OCI-LY1 (cell line): ENCODE measurements around the gene HMCES.

Source experiments
- H2AFZ ChIP-seq: fragments of 200-600 bp; sonication (generic), shearing (Covaris generic); 2 replicates; pipeline ENCODE4 v1.6.0; 2014; ENCODE audit warnings: antibody characterized with exemption, mild to moderate bottlenecking, low read length
- H3F3A ChIP-seq: fragments of 200-600 bp; sonication (generic), shearing (Covaris generic); 2 replicates; pipeline ENCODE4 v1.6.0; 2014; ENCODE audit warnings: mild to moderate bottlenecking, antibody characterized with exemption, low read length, moderate library complexity; ENCODE audit not compliant: insufficient read depth
- H3K27ac ChIP-seq: fragments of 200-600 bp; sonication (generic); 2 replicates; pipeline ENCODE4 v1.5.1; 2014; ENCODE audit warnings: low read length, mixed run types, mild to moderate bottlenecking, low read depth; ENCODE audit not compliant: poor library complexity, severe bottlenecking
- H3K27me3 ChIP-seq: fragments of 200-600 bp; sonication (generic); 2 replicates; pipeline ENCODE4 v1.6.0; 2014; ENCODE audit warnings: antibody characterized with exemption, mild to moderate bottlenecking, low read length, moderate library complexity; ENCODE audit not compliant: insufficient read depth
- H3K36me3 ChIP-seq: fragments of 200-600 bp; sonication (generic); 2 replicates; pipeline ENCODE4 v1.6.1; 2014; ENCODE audit warnings: mild to moderate bottlenecking, antibody characterized with exemption, low read length, moderate library complexity, mixed read lengths; ENCODE audit not compliant: insufficient read depth
- H3K4me1 ChIP-seq: fragments of 200-600 bp; sonication (generic); 2 replicates; pipeline ENCODE4 v1.5.1; 2014; ENCODE audit warnings: mild to moderate bottlenecking, low read length, moderate library complexity; ENCODE audit not compliant: insufficient read depth, severe bottlenecking
- H3K4me2 ChIP-seq: fragments of 200-600 bp; sonication (generic), shearing (Covaris generic); 2 replicates; pipeline ENCODE4 v1.6.1; 2014; ENCODE audit warnings: low read length
- H3K4me3 ChIP-seq: fragments of 200-600 bp; sonication (generic); 2 replicates; pipeline ENCODE4 v1.5.1; 2014; ENCODE audit warnings: low read length, low read depth, mild to moderate bottlenecking, mixed read lengths; ENCODE audit not compliant: poor library complexity, severe bottlenecking
- H3K79me2 ChIP-seq: fragments of 200-600 bp; shearing (Covaris generic); 2 replicates; pipeline ENCODE4 v1.6.1; 2016; ENCODE audit warnings: mixed run types, low read length, mixed read lengths; ENCODE audit not compliant: insufficient read depth
- H3K9ac ChIP-seq: fragments of 200-600 bp; sonication (generic), shearing (Covaris generic); 2 replicates; pipeline ENCODE4 v1.6.1; 2014; ENCODE audit warnings: mild to moderate bottlenecking, low read length, mixed read lengths
- H3K9me2 ChIP-seq: fragments of 200-600 bp; sonication (generic), shearing (Covaris generic); 2 replicates; pipeline ENCODE4 v1.6.1; 2014; ENCODE audit warnings: low read depth, mild to moderate bottlenecking, low read length, mixed read lengths
- H3K9me3 ChIP-seq: fragments of 200-600 bp; shearing (Covaris generic); 2 replicates; pipeline ENCODE4 v1.6.1; 2014; ENCODE audit warnings: low read length, mixed read lengths
- H4K20me1 ChIP-seq: fragments of 200-600 bp; sonication (generic), shearing (Covaris generic); 2 replicates; pipeline ENCODE4 v1.6.0; 2016; ENCODE audit warnings: mild to moderate bottlenecking, low read length; ENCODE audit not compliant: insufficient read depth
- CTCF ChIP-seq: fragments of 200-600 bp; sonication (generic), shearing (Covaris generic); IDR thresholded peaks from 2 replicates; pipeline ENCODE4 v1.5.1; 2017; ENCODE audit warnings: mild to moderate bottlenecking, antibody characterized with exemption, low read length, moderate library complexity, mixed read lengths
- EZH2 ChIP-seq: fragments of 200-600 bp; sonication (generic), shearing (Covaris generic); IDR thresholded peaks from 2 replicates; pipeline ENCODE4 v1.8.0; 2017; ENCODE audit warnings: borderline replicate concordance, mixed run types, mild to moderate bottlenecking, antibody characterized with exemption, low read length, moderate library complexity, mixed read lengths

Gene HMCES

GRCh38 chr3:129326138-129326537 lies 47.5 kb downstream of the HMCES start:
- Histone ChIP-seq H3K9ac (no peak overlapping the region), H3K36me3 (0 out of 2 replicates have a peak, but pooled peaks cover 2% of the 10 kb centered on the region), H3K79me2 (no peaks in the 10 kb centered on the region), H3F3A (no peaks in the 10 kb centered on the region), H3K4me3 (no peak overlapping the region), H3K4me1 (no peaks in the 10 kb centered on the region), H3K9me2 (no peaks in the 10 kb centered on the region), H2AFZ (no peak overlapping the region), H4K20me1 (no peaks in the 10 kb centered on the region), H3K4me2 (no peak overlapping the region), H3K9me3 (no peaks in the 10 kb centered on the region), H3K27ac (no peak overlapping the region), H3K27me3 (peaks cover 4% of the 10 kb centered on the region; the same call in 1 of the 2 replicates)
- no peak for TF ChIP-seq CTCF
- no peak for TF ChIP-seq EZH2

GRCh38 chr3:129326595-129326994 lies 47.9 kb downstream of the HMCES start:
- H3K27me3 ChIP-seq: peaks cover 4% of the 10 kb centered on the region; the same call in 1 of the 2 replicates
- H3K4me2 ChIP-seq: no peak overlapping the region
- H3K4me1 ChIP-seq: no peaks in the 10 kb centered on the region
- no peak overlapping the region for H3K4me3 ChIP-seq
- no peaks in the 10 kb centered on the region for H4K20me1 ChIP-seq
- no peaks in the 10 kb centered on the region for H3F3A ChIP-seq
- H3K9ac ChIP-seq: no peak overlapping the region
- H3K79me2 ChIP-seq: no peaks in the 10 kb centered on the region
- no peaks in the 10 kb centered on the region for H3K9me3 ChIP-seq
- H2AFZ ChIP-seq: no peak overlapping the region
- H3K9me2 ChIP-seq: no peaks in the 10 kb centered on the region
- H3K36me3 ChIP-seq: no peaks in the 10 kb centered on the region
- no peak overlapping the region for H3K27ac ChIP-seq
- TF ChIP-seq CTCF: no peak
- TF ChIP-seq EZH2: no peak

- H4K20me1 ChIP-seq: no peaks in the 10 kb centered on the region
- no peaks in the 10 kb centered on the region for H3K4me1 ChIP-seq
- peaks cover 9% of the 10 kb centered on the region; the same call in 1 of the 2 replicates for H3K27me3 ChIP-seq
- H3K27ac ChIP-seq: no peak overlapping the region
- H2AFZ ChIP-seq: no peak overlapping the region
- no peaks in the 10 kb centered on the region for H3K36me3 ChIP-seq
- H3K9ac ChIP-seq: no peak overlapping the region
- H3F3A ChIP-seq: no peaks in the 10 kb centered on the region
- H3K79me2 ChIP-seq: no peaks in the 10 kb centered on the region
- H3K4me2 ChIP-seq: no peak overlapping the region
- no peak for TF ChIP-seq EZH2
- TF ChIP-seq CTCF: no peak
- no peaks in the 10 kb centered on the region for H3K9me3 ChIP-seq
- no peaks in the 10 kb centered on the region for H3K9me2 ChIP-seq
- H3K4me3 ChIP-seq: no peak overlapping the region
Observed at GRCh38 chr3:129327510-129327909, 48.8 kb downstream of the HMCES start.
